GM18870 (cell line): Measurements from ENCODE around the gene UCHL1.
"Not testable (repeated sequence)": the region's sequence is repeated elsewhere in the genome, so short reads cannot be mapped to it uniquely, and the experiment has no call there.

Experiments used
- ATAC-seq: cut with Tn5 transposase; IDR thresholded peaks from one replicate; pipeline ENCODE4 v1.9.1; 2021; ENCODE audit warnings: moderate library complexity; ENCODE audit not compliant: unreplicated experiment

UCHL1 gene

GRCh38 chr4:41287852-41288251, 31.1 kb downstream of the UCHL1 start:
- ATAC-seq = no peak

GRCh38 chr4:41288254-41288653, 31.5 kb downstream of the UCHL1 start:
- no peak for ATAC-seq

- no peak for ATAC-seq
These were observed 33.8 kb downstream of the UCHL1 start for GRCh38 chr4:41290479-41290878.

- ATAC-seq = no peak
These were observed 37.8 kb downstream of the UCHL1 start for GRCh38 chr4:41294445-41295062.

GRCh38 chr4:41296995-41297394, 40.3 kb downstream of the UCHL1 start:
- ATAC-seq = no peak

GRCh38 chr4:41297832-41298231, 41.1 kb downstream of the UCHL1 start:
- ATAC-seq = no peak

- ATAC-seq = no peak
These were observed 42.8 kb downstream of the UCHL1 start for GRCh38 chr4:41299486-41299885.

GRCh38 chr4:41301137-41301536, 44.4 kb downstream of the UCHL1 start:
- no peak for ATAC-seq

GRCh38 chr4:41303372-41304118, 46.8 kb downstream of the UCHL1 start:
- ATAC-seq = no peak

- no peak for ATAC-seq
These were observed 47.5 kb downstream of the UCHL1 start for GRCh38 chr4:41304221-41304620.

- ATAC-seq = no peak
These were observed 48.7 kb downstream of the UCHL1 start for GRCh38 chr4:41305476-41305875.

GRCh38 chr4:41307638-41308037, 50.9 kb downstream of the UCHL1 start:
- no peak for ATAC-seq

GRCh38 chr4:41308398-41308797, 51.7 kb downstream of the UCHL1 start:
- ATAC-seq = no peak

- not testable (repeated sequence) for ATAC-seq
These were observed 58.7 kb downstream of the UCHL1 start for GRCh38 chr4:41315426-41315825.

- no peak for ATAC-seq
These were observed 59.1 kb downstream of the UCHL1 start for GRCh38 chr4:41315862-41316261.
